ENCODE data around the gene PPP1R36. TPM values are rescaled to one million over a fixed set of nuclear protein-coding genes. Genes with fewer than 3 reads are reported as not detected.
A peak's percentile ranks its signal among the peaks of the same experiment; 100 is the strongest.

The PPP1R36 gene
- total RNA-seq, 1 experiment from 2014 or later, result 0.50 TPM

DNA sequence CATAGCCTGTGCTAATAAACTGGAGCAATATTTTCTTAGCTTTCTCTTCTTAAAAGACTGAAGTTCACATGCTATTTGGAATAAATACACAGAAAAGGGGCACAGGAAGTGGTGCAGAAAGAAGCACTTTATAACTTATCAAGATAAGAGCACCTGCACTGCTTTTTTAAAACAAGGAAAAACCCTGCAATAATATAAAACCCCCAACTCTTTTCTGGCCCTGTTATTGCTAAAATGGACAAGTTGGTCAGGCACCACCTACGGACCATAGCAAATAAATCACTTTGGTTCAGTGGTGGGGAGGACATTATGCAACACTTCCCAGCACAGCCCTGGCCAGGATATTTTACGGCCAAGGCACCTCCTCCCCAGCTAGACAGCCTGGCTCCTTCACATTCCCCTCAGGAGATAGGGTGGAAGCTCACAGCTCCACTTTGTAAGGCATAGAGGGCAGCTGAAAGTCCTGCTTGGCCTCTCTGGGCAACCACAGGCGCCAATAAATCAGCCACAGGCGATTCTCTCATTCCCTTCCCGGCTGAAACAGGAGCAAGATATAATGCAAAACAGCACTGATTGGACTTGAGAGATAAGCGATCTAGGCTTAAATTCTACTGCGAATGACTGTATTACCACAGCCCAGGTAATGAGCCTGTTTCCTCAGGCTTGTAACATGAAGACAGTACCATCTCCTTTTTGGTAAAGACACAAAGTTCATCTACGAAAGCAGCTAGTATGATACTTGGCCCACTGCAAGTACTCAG lies 48.2 kb upstream of the PPP1R36 start:
- Histone ChIP-seq H3K18ac (ENCODE audit: insufficient read length, low read depth, low read length) (no peak overlapping the region), H3K27me3 (ENCODE audit: insufficient read depth, low read length) (no peaks in the 10 kb centered on the region), H2AFZ (ENCODE audit: low read length) (no peak overlapping the region), H3K4me1 (ENCODE audit: insufficient read depth, low read length) (no peaks in the 10 kb centered on the region; the same call in 1 of the 2 replicates), H3K79me1 (ENCODE audit: insufficient read depth, low read depth, low read length, poor library complexity, severe bottlenecking) (no peaks in the 10 kb centered on the region), H2BK5ac (ENCODE audit: insufficient read length, low read length) (no peak overlapping the region), H2BK120ac (ENCODE audit: low read depth, low read length, poor library complexity, severe bottlenecking) (no peak overlapping the region), H4K8ac (replicated peaks; ENCODE audit: insufficient read length, low read depth, low read length) (no peak overlapping the region), H2BK20ac (ENCODE audit: low read depth, low read length, poor library complexity, severe bottlenecking) (no peak overlapping the region), H3K4me2 (ENCODE audit: insufficient read depth, insufficient read length, low read length) (no peak overlapping the region), H3K4ac (ENCODE audit: low read depth, low read length) (no peak overlapping the region), H4K91ac (ENCODE audit: insufficient read length, low read depth, low read length) (no peak overlapping the region), H3K23ac (ENCODE audit: insufficient read length, low read depth, low read length) (no peak overlapping the region), H4K5ac (ENCODE audit: insufficient read length, low read depth, low read length) (no peak overlapping the region), H3K27ac (ENCODE audit: insufficient read length, low read depth, low read length) (no peak overlapping the region), H2BK15ac (ENCODE audit: low read depth, low read length) (no peak overlapping the region), H3K9ac (ENCODE audit: extremely low read depth, insufficient read length, low read length) (no peak overlapping the region), H3T11ph (ENCODE audit: low read length) (no peak overlapping the region), H3K79me2 (ENCODE audit: insufficient read depth, low read length) (peaks cover 13% of the 10 kb centered on the region; the same call in 1 of the 2 replicates), H4K20me1 (ENCODE audit: control insufficient read depth, insufficient read depth, insufficient read length) (no peaks in the 10 kb centered on the region), H2BK12ac (ENCODE audit: insufficient read length, low read depth, low read length) (no peak overlapping the region), H3K9me3 (ENCODE audit: control insufficient read depth, low read depth, low read length) (no peaks in the 10 kb centered on the region), H2AK5ac (ENCODE audit: insufficient read length, low read length) (no peak overlapping the region), H3K23me2 (ENCODE audit: insufficient read length, low read depth, low read length, poor library complexity, severe bottlenecking) (peaks cover 15% of the 10 kb centered on the region), H3K14ac (ENCODE audit: insufficient read depth, low read length) (no peak overlapping the region), H3K56ac (ENCODE audit: insufficient read length, low read depth, low read length) (no peak overlapping the region)
- Mint-ChIP-seq H3K4me3 (peak overlapping the region; percentile 10 to 44; a peak in 2 of 5 replicates), H3K9me3 (no peaks in the 10 kb centered on the region), H3K36me3 (ENCODE audit: insufficient read depth in 1 of 3, low read depth in 3 of 3) (peaks cover 7 to 19% (median 14%) of the 10 kb centered on the region in 3 experiments; a peak in 6 of 7 replicates), H3K27ac (no peak overlapping the region; a peak in 1 of 7 replicates), H3K27me3 (ENCODE audit: low read depth) (no peaks in the 10 kb centered on the region), H3K4me1 (peaks cover 27% of the 10 kb centered on the region in 2 experiments)
- TF ChIP-seq, protein P1, sequence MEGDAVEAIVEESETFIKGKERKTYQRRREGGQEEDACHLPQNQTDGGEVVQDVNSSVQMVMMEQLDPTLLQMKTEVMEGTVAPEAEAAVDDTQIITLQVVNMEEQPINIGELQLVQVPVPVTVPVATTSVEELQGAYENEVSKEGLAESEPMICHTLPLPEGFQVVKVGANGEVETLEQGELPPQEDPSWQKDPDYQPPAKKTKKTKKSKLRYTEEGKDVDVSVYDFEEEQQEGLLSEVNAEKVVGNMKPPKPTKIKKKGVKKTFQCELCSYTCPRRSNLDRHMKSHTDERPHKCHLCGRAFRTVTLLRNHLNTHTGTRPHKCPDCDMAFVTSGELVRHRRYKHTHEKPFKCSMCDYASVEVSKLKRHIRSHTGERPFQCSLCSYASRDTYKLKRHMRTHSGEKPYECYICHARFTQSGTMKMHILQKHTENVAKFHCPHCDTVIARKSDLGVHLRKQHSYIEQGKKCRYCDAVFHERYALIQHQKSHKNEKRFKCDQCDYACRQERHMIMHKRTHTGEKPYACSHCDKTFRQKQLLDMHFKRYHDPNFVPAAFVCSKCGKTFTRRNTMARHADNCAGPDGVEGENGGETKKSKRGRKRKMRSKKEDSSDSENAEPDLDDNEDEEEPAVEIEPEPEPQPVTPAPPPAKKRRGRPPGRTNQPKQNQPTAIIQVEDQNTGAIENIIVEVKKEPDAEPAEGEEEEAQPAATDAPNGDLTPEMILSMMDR (conservative IDR thresholded peaks at IDR 0.05), result no peak
- no peak for DNase-seq
- no CpG with 5 or more reads among the region's 8 CpGs for whole genome bisulfite sequencing (ENCODE audit: extremely low coverage, insufficient read length, low lambda C conversion rate)

All from H9 (cell line).